H1 (cell line): ENCODE results near the gene RPS6KA4. TPM values are rescaled to one million over a fixed set of nuclear protein-coding genes. Genes with fewer than 3 reads are reported as not detected.

Source experiments
- CTCF ChIA-PET: fragments of 300-600 bp; sonication (Branson Sonifier 250); formaldehyde crosslinking; loops from one replicate; lab custom pipeline; 2021; ENCODE audit not compliant: partially characterized antibody; lab: Charles Lee
- POLR2A ChIA-PET: fragments of 300-600 bp; sonication (Branson Sonifier 250); formaldehyde crosslinking; loops from one replicate; lab custom pipeline; 2021; ENCODE audit warnings: inconsistent platforms; ENCODE audit not compliant: partially characterized antibody; lab: Charles Lee
- DNase-seq, 2 experiments: peaks; one replicate each; pipeline versions ENCODE4 v3.0.0 to v3.0.0-alpha.2; 2010 to 2022; ENCODE audit warnings: low spot score in 2 of 2, low read depth in 1 of 2, mixed read lengths in 1 of 2
- FAIRE-seq: peaks from 2 replicates; lab custom pipeline; 2011; peaks lifted over from hg19 to GRCh38; lab: Jason Lieb, UNC
- H2AFZ ChIP-seq: 2 replicates; pipeline ENCODE4 v1.8.1; 2012; ENCODE audit warnings: low read length, inconsistent platforms
- H2AK5ac ChIP-seq: 2 replicates; pipeline ENCODE4 v1.6.1; 2013; ENCODE audit warnings: low read depth, low read length
- H2BK120ac ChIP-seq: replicated peaks from 2 replicates; pipeline ENCODE3; 2013; ENCODE audit warnings: low read depth, low read length, inconsistent platforms
- H2BK12ac ChIP-seq: 2 replicates; pipeline ENCODE4 v1.6.1; 2013; ENCODE audit warnings: low read depth, low read length
- H2BK15ac ChIP-seq: 2 replicates; pipeline ENCODE4 v1.6.1; 2013; ENCODE audit warnings: low read length
- H2BK20ac ChIP-seq: 2 replicates; pipeline ENCODE4 v1.6.1; 2013; ENCODE audit warnings: low read length
- H2BK5ac ChIP-seq: 2 replicates; pipeline ENCODE4 v1.6.1; 2013; ENCODE audit warnings: low read depth, low read length
- H3K14ac ChIP-seq: 2 replicates; pipeline ENCODE4 v1.6.1; 2013; ENCODE audit warnings: inconsistent platforms; ENCODE audit not compliant: insufficient read length
- H3K18ac ChIP-seq: 2 replicates; pipeline ENCODE4 v1.6.1; 2013; ENCODE audit warnings: low read length; ENCODE audit errors: extremely low read depth
- H3K23ac ChIP-seq: 2 replicates; pipeline ENCODE4 v1.6.1; 2013; ENCODE audit warnings: inconsistent platforms; ENCODE audit not compliant: insufficient read length
- H3K23me2 ChIP-seq: 2 replicates; pipeline ENCODE4 v1.6.1; 2013; ENCODE audit warnings: low read depth, low read length
- H3K27ac ChIP-seq: 2 replicates; pipeline ENCODE4 v1.6.1; 2011; ENCODE audit warnings: low read depth, low read length, inconsistent platforms
- H3K27me3 ChIP-seq, 4 experiments: replicated peaks in 1 of 4; 1 replicate in 1 of 4; 2 replicates in 3 of 4; pipeline versions ENCODE4 v1.6.1 to v1.8.1; 2011 to 2013; ENCODE audit warnings: low read length in 3 of 4, mild to moderate bottlenecking in 3 of 4, inconsistent platforms in 2 of 4, mixed read lengths in 2 of 4, moderate library complexity in 1 of 4; ENCODE audit not compliant: control insufficient read depth in 3 of 4, insufficient read depth in 3 of 4; ENCODE audit errors: extremely low read depth in 1 of 4
- H3K36me3 ChIP-seq, 4 experiments: 2 replicates each; pipeline versions ENCODE4 v1.6.1 to v1.8.1; 2011 to 2013; ENCODE audit warnings: mild to moderate bottlenecking in 4 of 4, low read length in 3 of 4, moderate library complexity in 2 of 4, control low read depth in 1 of 4, inconsistent platforms in 1 of 4; ENCODE audit not compliant: insufficient read depth in 4 of 4, control insufficient read depth in 2 of 4
- H3K4ac ChIP-seq: replicated peaks from 2 replicates; pipeline ENCODE3; 2013; ENCODE audit warnings: low read length, low read depth, mixed read lengths, inconsistent platforms; ENCODE audit not compliant: insufficient read length
- H3K4me1 ChIP-seq, 4 experiments: replicated peaks in 1 of 4; 1 replicate in 1 of 4; 2 replicates in 3 of 4; pipeline versions ENCODE4 v1.6.1 to v1.8.1; 2011 to 2013; ENCODE audit warnings: low read length in 3 of 4, inconsistent platforms in 2 of 4, mixed read lengths in 1 of 4; ENCODE audit not compliant: insufficient read depth in 4 of 4, control insufficient read depth in 3 of 4
- H3K4me2 ChIP-seq, 2 experiments: 2 replicates each; pipeline versions ENCODE4 v1.6.1 to v1.8.1; 2011 to 2013; ENCODE audit warnings: low read depth in 2 of 2, low read length in 2 of 2, control low read depth in 1 of 2, inconsistent platforms in 1 of 2, mild to moderate bottlenecking in 1 of 2; ENCODE audit not compliant: insufficient read depth in 1 of 2
- H3K4me3 ChIP-seq, 4 experiments: fragments of 200-600, 300-600 bp in 1 of 4; sonication (generic), shearing (Covaris generic), sonication (Bioruptor Twin) in 1 of 4; 2 replicates each; pipeline versions ENCODE4 v1.5.1 to v1.8.1; 2011 to 2016; ENCODE audit warnings: low read length in 4 of 4, low read depth in 3 of 4, control low read depth in 2 of 4, inconsistent platforms in 2 of 4, mild to moderate bottlenecking in 2 of 4, mixed read lengths in 1 of 4, moderate library complexity in 1 of 4; ENCODE audit not compliant: insufficient read depth in 2 of 4; ENCODE audit errors: extremely low read depth in 1 of 4
- H3K56ac ChIP-seq: replicated peaks from 2 replicates; pipeline ENCODE3; 2013; ENCODE audit warnings: low read depth, mild to moderate bottlenecking, mixed read lengths, low read length, inconsistent platforms; ENCODE audit not compliant: insufficient read length
- H3K79me1 ChIP-seq: 2 replicates; pipeline ENCODE4 v1.6.1; 2013; ENCODE audit warnings: low read depth, low read length, control low read depth
- H3K79me2 ChIP-seq, 2 experiments: 2 replicates each; pipeline versions ENCODE4 v1.6.1 to v1.8.1; 2012 to 2013; ENCODE audit warnings: low read length in 2 of 2, mild to moderate bottlenecking in 2 of 2, inconsistent platforms in 1 of 2; ENCODE audit not compliant: insufficient read depth in 2 of 2, control insufficient read depth in 1 of 2
- H3K9ac ChIP-seq, 4 experiments: replicated peaks in 1 of 4; 1 replicate in 1 of 4; 2 replicates in 3 of 4; pipeline versions ENCODE4 v1.6.1 to v1.8.1; 2011 to 2013; ENCODE audit warnings: low read depth in 3 of 4, low read length in 3 of 4, control low read depth in 2 of 4, mild to moderate bottlenecking in 2 of 4, moderate library complexity in 2 of 4, inconsistent platforms in 1 of 4; ENCODE audit errors: extremely low read depth in 1 of 4
- H3K9me3 ChIP-seq, 2 experiments: 2 replicates each; pipeline versions ENCODE4 v1.6.1 to v1.8.1; 2012 to 2013; ENCODE audit warnings: mild to moderate bottlenecking in 2 of 2, moderate library complexity in 2 of 2, control low read depth in 1 of 2, inconsistent platforms in 1 of 2, low read depth in 1 of 2, low read length in 1 of 2, mixed read lengths in 1 of 2; ENCODE audit not compliant: insufficient read depth in 2 of 2
- H4K20me1 ChIP-seq, 2 experiments: replicated peaks in 1 of 2; 2 replicates each; pipeline versions ENCODE3 to v1.8.1; 2011 to 2013; ENCODE audit warnings: inconsistent platforms in 2 of 2, low read length in 2 of 2, mild to moderate bottlenecking in 1 of 2; ENCODE audit not compliant: insufficient read depth in 2 of 2, control insufficient read depth in 1 of 2
- H4K5ac ChIP-seq: 2 replicates; pipeline ENCODE4 v1.6.1; 2013; ENCODE audit warnings: low read length, low read depth, mixed read lengths, inconsistent platforms; ENCODE audit not compliant: insufficient read length
- H4K8ac ChIP-seq: 2 replicates; pipeline ENCODE4 v1.8.0; 2013; ENCODE audit warnings: mild to moderate bottlenecking, moderate library complexity, low read length, inconsistent platforms; ENCODE audit not compliant: insufficient read depth; ENCODE audit errors: extremely low read depth
- H4K91ac ChIP-seq: replicated peaks from 2 replicates; pipeline ENCODE3; 2013; ENCODE audit warnings: low read length, mixed read lengths, inconsistent platforms; ENCODE audit not compliant: insufficient read length
- ATF3 ChIP-seq: IDR thresholded peaks from 2 replicates; pipeline ENCODE4 v1.6.1; 2011; ENCODE audit warnings: low read depth, mild to moderate bottlenecking, low read length; ENCODE audit not compliant: insufficient read depth
- CREB1 ChIP-seq: IDR thresholded peaks from 2 replicates; pipeline ENCODE4 v1.6.1; 2012; ENCODE audit warnings: inconsistent platforms
- EZH2 ChIP-seq: fragments of 200-600 bp; sonication (generic); IDR thresholded peaks from 2 replicates; pipeline ENCODE4 v1.7.1; 2012; ENCODE audit warnings: low read depth, mild to moderate bottlenecking, moderate library complexity, low read length, inconsistent platforms; ENCODE audit not compliant: severe bottlenecking
- FOSL1 ChIP-seq: IDR thresholded peaks from 2 replicates; pipeline ENCODE4 v1.6.1; 2011; ENCODE audit warnings: mild to moderate bottlenecking, low read depth, low read length, moderate library complexity; ENCODE audit not compliant: insufficient read depth
- HDAC2 ChIP-seq, 2 experiments: fragments of 300-600 bp in 1 of 2; sonication (generic) in 1 of 2; IDR thresholded peaks; 2 replicates each; pipeline ENCODE4 v1.6.1; 2011 to 2012; ENCODE audit warnings: low read depth in 2 of 2, low read length in 2 of 2, mild to moderate bottlenecking in 2 of 2, moderate library complexity in 2 of 2, borderline replicate concordance in 1 of 2, inconsistent platforms in 1 of 2
- SAP30 ChIP-seq: fragments of 300-600 bp; sonication (generic); IDR thresholded peaks from 2 replicates; pipeline ENCODE4 v1.7.1; 2012; ENCODE audit warnings: low read length, moderate library complexity, mild to moderate bottlenecking, inconsistent platforms; ENCODE audit not compliant: insufficient read depth, insufficient replicate concordance
- SP4 ChIP-seq: IDR thresholded peaks from 2 replicates; pipeline ENCODE4 v1.6.1; 2012; ENCODE audit warnings: low read length, inconsistent platforms
- TEAD4 ChIP-seq: IDR thresholded peaks from 2 replicates; pipeline ENCODE4 v1.6.1; 2012; ENCODE audit warnings: low read depth, low read length, inconsistent platforms, mixed read lengths
- WGBS, 2 experiments: shearing (Covaris generic) in 1 of 2; methylation state at CpG; one replicate each; pipeline versions ENCODE4 v1.1.6 to v1.1.7; 2013 to 2015; ENCODE audit warnings: low lambda C conversion rate in 2 of 2, mixed read lengths in 2 of 2, inconsistent platforms in 1 of 2, low coverage in 1 of 2, missing lambda C conversion rate in 1 of 2; ENCODE audit not compliant: insufficient replicate concordance in 2 of 2, insufficient coverage in 1 of 2, insufficient read length in 1 of 2; ENCODE audit errors: extremely low coverage in 1 of 2, missing lambda C conversion rate in 1 of 2; 5-methylcytosine and 5-hydroxymethylcytosine counted together
- polyA plus RNA-seq, 7 experiments: library from polyadenylated mRNA; depleted of rRNA in 3 of 7; stranded (reverse) in 5 of 7; unstranded in 2 of 7; fragments of >200 nt in 5 of 7; fragments of 200-250 nt in 2 of 7; gene quantifications; 1 replicate in 5 of 7; 2 replicates in 1 of 7; 4 replicates in 1 of 7; pipeline versions ENCODE4 v1.2.1 to v1.2.3, GENCODE V29; 2011 to 2013; ENCODE audit warnings: missing spikeins in 2 of 7, mixed read lengths in 2 of 7
- total RNA-seq: library from RNA; stranded (reverse); fragmentation: NEBNext Ultra II Directional; extraction: Animal tissue kit (Norgen Biotek cat#: 25700); gene quantifications from 2 replicates; pipeline ENCODE4 v1.2.1, GENCODE V29; 2021

Gene RPS6KA4
- total and polyA plus RNA-seq, 2 of the 8 experiments (the other 6 are each of a cell fraction or from before 2014, with no cell fraction given) = 8.2 to 12.6 TPM

- Histone ChIP-seq H2BK20ac (no peak overlapping the region), H3K56ac (no peak overlapping the region), H3K4me2 (no peak overlapping the region), H3K79me2 (no peaks in the 10 kb centered on the region), H3K79me1 (no peaks in the 10 kb centered on the region), H4K5ac (no peak overlapping the region), H3K4me3 (no peak overlapping the region), H3K36me3 (no peaks in the 10 kb centered on the region), H3K14ac (no peak overlapping the region), H3K27me3 (no peaks in the 10 kb centered on the region), H2BK5ac (no peak overlapping the region), H3K4me1 (peaks cover 0 to 6% (median 2%) of the 10 kb centered on the region in 4 experiments; a peak in 3 of 7 replicates), H4K8ac (peak overlapping the region; percentile 71; the same call in 1 of the 2 replicates), H3K18ac (no peak overlapping the region), H3K9me3 (no peaks in the 10 kb centered on the region), H3K9ac (no peak overlapping the region), H4K91ac (peak overlapping the region; percentile 47), H3K23me2 (no peaks in the 10 kb centered on the region), H3K27ac (no peak overlapping the region), H2BK12ac (peak overlapping the region; percentile 14; the same call in 1 of the 2 replicates), H2BK120ac (no peak overlapping the region), H4K20me1 (peaks cover 0 to 2% of the 10 kb centered on the region in 2 experiments), H2BK15ac (0 out of 2 replicates have a peak overlapping the region, but pooled peaks have one; percentile 46), H2AK5ac (no peak overlapping the region), H3K23ac (no peak overlapping the region), H2AFZ (no peak overlapping the region), H3K4ac (no peak overlapping the region)
- POLR2A ChIA-PET = interaction anchor here (0.7 to 3.3 kb wide), 5 partner anchors 8 to 117 kb away, joined by 3 to 9 read pairs (median 4); partner anchors contain the start of genes PRDX5, RPS6KA4 and TRMT112
- CTCF ChIA-PET = interaction anchor here (1.0 to 37.6 kb wide), 12 partner anchors 9 to 303 kb away, joined by 3 to 614 read pairs (median 5); partner anchors contain the start of genes CATSPERZ, CCDC88B, ESRRA and PRDX5
- FAIRE-seq (no peak), DNase-seq (no peak)
- WGBS, 2 experiments = 90% methylated on average over 7 of the region's 7 CpGs; no CpG with 5 or more reads in 1 of the 2 experiments
- no peak for TF ChIP-seq EZH2
- TF ChIP-seq SAP30 = no peak
- no peak for TF ChIP-seq TEAD4
- no peak for TF ChIP-seq ATF3
- TF ChIP-seq FOSL1 = no peak
- no peak for TF ChIP-seq HDAC2 (IDR thresholded peaks at IDR 0.05; ENCODE audit: borderline replicate concordance in 1 of 2, low read depth in 2 of 2, low read length in 2 of 2)
- no peak for TF ChIP-seq CREB1
- no peak for TF ChIP-seq SP4
Measured at GRCh38 chr11:64349025-64349387, 10.0 kb upstream of the RPS6KA4 start.
